AG20443 (cell line): ENCODE results near the gene CNPY2.
A peak's percentile ranks its signal among the peaks of the same experiment; 100 is the strongest.
"Not testable (repeated sequence)": the region's sequence is repeated elsewhere in the genome, so short reads cannot be mapped to it uniquely, and the experiment has no call there.

ENCODE experiments used
- DNase-seq: peaks from one replicate; pipeline ENCODE4 v3.0.0; 2012; ENCODE audit warnings: low spot score, mixed read lengths

Gene CNPY2

GRCh38 chr12:56315622-56316473 is at the start of gene CNPY2:
Gene CNPY2 (minus strand): TSS chr12:56315988. CDS start chr12:56315217, 771 bp downstream.
- peak; percentile 96 for DNase-seq

DNA sequence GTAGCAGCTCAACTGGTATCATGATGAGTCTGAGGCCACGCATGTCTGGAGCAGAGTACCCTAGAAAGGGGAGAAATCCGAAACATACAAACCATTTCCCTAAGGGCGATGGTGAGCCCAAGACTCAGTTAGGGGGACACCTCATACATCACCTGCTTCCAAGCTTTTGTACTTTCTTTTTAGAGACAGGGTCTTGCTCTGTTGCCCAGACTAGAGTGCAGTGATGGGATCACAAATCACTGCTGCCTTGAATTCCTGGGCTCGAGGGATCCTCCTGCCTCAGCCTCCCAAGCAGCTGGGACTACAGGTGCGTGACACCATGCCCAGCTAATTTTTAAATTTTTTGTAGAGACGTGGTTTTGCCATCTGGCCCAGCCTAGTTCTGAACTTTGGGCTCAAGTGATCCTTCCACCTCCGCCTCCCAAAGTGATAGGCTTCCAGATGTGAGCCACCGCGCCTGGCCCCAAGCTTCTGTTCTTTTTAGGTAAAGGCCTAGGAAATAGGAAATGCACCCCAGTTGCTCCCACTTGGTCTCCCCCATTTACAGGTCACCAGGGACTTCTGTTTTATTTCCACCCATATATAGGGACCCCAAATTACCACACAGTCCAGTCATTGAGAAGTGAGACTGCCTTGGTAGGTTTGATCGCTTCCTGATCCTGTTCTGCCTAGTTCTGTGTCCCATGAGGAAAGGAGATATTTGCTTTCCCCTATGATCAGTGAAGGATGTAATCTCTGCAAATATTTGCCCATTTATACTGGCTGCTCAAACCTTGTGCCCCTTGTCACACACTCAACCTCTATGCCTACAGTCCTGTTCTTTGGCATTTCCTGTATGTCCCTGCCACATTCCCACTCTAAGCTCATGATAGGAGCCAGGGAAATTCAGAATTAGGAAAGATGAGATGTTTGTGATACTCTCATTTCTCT is 46.6 kb upstream of the CNPY2 start, which contains the start of gene APOF:
TSS of gene APOF (minus strand) at position 728 of the 930 bp plus-strand sequence. CDS start at position 616, 112 bp downstream.
- no peak for DNase-seq

DNA sequence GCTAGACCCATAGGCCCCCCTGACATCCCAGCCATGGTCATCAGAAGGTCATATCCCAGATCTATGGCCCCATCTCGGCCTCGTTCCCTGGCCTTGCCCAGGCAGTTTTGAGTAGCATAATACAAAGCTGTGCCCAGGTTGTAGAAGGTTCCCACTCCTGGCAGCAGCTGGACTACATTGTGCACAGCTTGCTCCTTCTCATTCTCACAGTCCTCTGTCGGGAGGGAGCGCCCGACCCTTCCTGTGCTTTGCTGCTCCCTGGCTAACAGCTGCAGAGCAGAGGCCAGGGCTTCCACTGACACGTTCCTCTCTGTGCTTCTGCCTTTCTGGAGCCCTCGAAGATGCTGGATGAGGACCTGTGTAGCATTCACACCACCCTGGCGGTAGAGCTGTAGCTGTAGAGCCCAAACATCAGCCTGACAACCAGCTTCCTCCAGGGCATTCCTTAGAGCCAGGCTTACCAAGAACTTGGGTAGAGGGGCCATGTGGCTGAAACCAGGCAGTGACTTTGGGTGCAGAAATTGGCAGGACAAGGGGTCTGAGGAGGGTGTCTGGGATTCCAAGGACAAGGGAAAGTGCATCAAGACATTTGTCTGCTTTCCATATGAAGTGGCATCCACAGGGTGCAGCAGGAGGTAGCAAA is 45.8 kb upstream of the CNPY2 start:
- DNase-seq: no peak

DNA sequence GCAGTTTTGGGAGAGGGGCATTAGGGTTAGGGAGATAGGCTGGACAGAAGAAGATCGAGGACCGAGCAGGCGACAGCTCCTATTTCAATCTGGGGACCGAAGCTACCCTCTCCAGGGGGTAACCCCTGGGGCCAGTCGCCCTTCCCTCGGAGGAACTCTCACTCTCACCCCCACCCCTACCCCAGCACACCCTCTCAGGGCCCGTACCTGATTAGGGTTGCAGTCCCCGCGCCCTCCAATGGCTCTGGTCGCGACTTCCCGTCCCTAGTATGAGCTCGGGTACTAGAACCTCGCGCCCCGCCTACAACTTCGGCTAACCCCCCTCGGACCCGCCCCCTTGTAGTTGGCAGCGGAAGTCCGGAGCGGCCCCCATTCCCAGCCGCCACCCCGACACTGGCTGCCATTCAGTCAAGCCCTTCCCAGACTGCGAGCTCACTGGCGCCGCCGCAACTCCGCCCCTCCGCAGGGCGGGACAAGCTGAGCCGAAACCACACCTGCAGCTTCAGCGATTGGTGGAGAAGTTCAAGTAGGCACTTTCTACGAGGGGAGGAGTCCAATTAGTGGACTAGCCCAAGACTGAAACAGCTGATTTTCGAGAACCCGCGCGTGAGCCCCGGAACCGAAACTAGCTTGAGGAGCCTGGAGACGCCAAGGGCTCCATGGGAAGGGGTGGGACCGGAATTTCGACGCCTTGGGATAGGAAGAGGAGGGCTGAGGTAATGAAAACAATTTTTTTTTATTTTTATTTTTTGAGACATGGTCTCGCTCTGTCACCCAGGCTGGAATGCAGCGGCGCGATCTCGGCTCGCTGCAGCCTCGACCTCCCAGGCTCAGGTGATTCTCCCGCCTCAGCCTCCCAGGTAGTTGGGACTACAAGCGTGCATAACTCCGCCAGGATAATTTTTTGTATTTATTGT is 44.3 kb upstream of the CNPY2 start, which contains the start of gene STAT2:
TSS of gene STAT2 (minus strand) at position 257 of the 917 bp plus-strand sequence. CDS start 3,536 bp downstream, outside the sequence.
- peak; percentile 97 for DNase-seq

GRCh38 chr12:56358836-56359532 is 43.2 kb upstream of the CNPY2 start:
- DNase-seq: peak; percentile 78

- no peak for DNase-seq
Measured at GRCh38 chr12:56351325-56351724, 35.5 kb upstream of the CNPY2 start.

- DNase-seq: no peak
Measured at GRCh38 chr12:56350662-56351061, 34.9 kb upstream of the CNPY2 start.

DNA sequence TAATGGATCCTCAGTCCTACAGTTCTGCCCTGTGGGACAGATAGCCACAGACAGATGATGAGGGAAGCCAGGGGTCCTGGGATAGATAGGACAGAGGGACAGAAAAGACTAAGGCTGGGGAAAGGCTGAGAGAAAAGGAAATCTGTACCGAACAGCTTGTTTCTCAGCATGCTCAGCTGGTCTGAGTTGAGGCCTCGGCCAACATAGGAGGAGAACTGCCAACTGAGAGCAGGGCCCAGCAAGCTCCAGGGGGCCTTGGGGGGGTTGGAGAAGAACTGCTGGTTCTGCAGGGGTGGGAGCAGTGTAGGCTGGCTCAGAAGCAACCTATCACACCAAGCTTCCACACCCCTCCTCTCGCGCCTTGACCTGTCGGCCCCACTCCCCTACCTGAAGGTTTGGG is 33.0 kb upstream of the CNPY2 start:
- DNase-seq: no peak

GRCh38 chr12:56347255-56347654 is 31.5 kb upstream of the CNPY2 start:
- not testable (repeated sequence) for DNase-seq

DNA sequence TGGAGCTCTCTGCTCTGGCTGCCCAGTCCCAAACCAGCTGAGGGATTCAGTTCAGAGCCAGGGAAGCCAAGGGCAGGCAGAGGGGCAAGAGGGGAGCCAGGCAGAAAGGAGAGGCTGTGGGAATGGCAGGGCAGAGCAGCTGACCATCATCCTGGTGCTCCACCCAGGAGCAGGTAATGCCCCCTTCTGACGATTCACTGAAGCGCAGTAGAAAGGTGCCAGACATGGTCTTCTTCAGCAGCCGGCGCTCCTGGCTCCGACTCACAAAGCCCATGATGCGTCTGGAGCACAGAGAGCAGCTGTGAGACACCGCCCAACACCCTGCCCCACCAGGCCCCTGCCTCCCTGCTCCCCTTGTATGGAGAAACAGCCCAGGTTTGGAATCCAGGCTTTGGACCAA is 30.9 kb upstream of the CNPY2 start:
- no peak for DNase-seq

GRCh38 chr12:56342290-56342689 is 26.5 kb upstream of the CNPY2 start:
- DNase-seq: not testable (repeated sequence)

DNA sequence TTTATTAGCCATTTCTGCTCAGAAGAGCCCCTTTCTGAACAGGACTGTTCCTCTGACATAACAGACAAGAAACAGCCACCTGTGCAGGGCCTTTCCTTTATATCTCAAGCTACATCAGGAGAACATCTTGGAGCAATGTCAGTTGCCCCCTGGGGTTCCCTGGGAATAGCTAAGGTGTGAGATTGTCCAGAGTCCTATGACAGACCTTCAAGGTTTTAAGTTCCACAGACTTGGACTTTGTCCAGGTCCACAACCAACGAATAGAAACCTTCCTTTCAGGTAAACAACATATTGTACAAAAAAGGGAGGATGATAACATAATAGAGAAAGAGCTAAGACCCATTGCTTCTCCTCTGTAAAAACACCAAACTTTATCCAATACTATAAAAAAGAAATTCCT is 25.8 kb upstream of the CNPY2 start:
- DNase-seq: no peak

DNA sequence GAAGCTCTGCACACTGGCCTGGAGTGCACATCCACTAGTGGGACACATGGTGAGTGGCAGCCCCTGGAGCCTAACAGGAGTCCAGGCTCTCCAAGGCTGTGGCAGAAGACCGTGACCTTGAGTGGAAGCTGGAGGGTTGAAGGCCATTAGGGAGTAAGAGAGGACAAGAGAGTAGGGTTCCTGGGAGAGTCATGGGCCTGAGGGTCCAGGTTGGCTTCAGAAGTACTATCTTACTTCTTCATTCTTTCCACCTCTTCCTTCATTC is 23.3 kb upstream of the CNPY2 start:
- no peak for DNase-seq

GRCh38 chr12:56338308-56339157 is 22.7 kb upstream of the CNPY2 start, which contains the start of gene IL23A:
Gene IL23A (plus strand): TSS chr12:56338884. CDS start chr12:56339045, 161 bp downstream.
- DNase-seq: no peak

DNA sequence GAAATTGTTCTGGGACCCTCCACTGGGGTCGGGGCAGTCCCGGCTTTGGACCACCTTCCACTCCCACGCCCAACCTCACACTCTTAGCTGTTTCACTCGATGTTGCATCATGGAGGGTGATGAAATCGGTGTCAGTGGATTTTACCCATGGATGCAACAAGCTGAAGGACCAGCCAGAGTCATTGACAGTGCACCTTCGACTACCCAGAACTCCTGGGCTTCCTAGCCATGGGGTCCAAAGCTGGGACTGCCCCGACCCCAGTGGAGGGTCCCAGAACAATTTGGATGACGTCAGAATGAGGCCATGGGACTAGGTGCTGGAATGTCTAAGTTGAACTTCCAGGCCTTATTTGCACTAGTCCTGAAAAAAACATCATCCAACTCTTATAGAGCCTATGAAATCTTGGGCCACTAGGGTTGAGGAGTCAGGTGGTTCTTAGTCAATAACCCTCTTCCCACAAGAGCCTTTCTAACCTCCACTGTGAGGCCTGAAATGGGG is 22.0 kb upstream of the CNPY2 start:
- DNase-seq: no peak

DNA sequence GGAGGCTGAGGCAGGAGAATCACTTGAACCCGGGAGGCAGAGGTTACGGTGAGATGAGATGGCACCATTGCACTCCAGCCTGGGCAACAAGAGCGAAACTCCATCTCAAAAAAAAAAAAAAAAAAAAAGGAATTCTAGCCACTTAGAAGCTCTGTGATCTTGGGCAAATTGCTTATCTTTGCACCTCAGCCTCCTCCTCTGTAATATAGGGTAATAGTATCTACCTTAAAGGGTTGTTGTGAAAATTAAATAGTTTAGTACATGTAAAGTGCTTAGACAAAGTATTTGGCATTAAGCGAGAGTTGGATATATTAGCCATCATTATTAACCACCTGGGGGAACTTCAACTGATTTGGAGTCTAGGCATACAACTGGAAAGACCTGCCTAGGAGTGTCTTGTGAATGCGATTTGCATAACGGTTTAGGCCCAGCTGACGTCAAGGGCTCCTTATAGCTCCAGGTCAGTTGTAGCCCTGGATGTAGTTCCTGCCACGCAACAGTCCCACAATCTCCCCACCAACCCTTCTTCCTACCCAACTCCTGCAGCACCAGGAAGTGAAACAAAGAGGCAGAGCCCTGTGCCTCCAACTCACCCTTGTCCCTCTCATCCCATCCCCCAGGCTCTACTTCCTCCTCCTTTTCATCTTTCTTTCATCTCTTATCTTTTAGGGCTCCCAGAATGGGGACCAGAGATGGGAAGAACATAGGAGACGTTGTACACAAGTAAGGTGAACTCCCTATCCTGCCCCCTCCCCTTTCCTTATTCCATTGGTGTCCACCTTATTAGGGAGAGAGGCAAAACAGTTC is 20.8 kb upstream of the CNPY2 start:
- no peak for DNase-seq

DNA sequence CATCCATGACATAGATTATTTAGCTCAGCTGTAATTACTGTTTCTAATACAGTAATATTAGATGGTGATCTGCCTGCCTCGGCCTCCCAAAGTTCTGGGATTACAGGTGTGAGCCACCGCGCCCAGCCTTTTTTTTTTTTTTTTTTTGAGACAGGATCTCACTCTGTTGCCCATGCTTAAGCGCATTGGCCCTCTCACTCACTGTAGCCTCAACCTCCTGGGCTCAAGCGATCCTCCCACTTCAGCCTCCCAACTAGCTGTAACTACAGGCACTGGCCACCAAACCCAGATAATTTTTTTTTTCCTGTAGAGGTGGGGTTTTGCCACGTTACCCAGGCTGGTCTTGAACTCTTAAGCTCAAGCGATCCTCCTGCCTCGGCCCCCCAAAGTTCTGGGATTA is 19.7 kb upstream of the CNPY2 start:
- DNase-seq: not testable (repeated sequence)

DNA sequence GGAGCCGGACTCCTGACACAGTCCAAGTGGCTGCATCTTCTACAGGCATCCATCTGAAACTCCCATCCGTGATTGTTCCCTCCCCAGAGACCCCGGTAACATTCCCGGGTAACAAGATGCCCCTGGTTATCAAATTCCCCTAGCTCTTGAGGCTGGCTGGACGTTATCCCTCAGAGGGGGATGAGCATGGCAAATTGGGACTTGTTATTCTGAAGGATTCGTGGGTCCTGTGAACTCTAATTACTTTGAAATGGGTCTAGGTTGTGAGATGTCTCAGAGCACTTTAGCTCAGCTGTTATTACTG is 18.7 kb upstream of the CNPY2 start:
- DNase-seq: no peak
